SW 1271 (cell line): ENCODE data around the gene OMA1.
A peak's percentile ranks its signal among the peaks of the same experiment; 100 is the strongest.
"Not testable (repeated sequence)": the region's sequence is repeated elsewhere in the genome, so short reads cannot be mapped to it uniquely, and the experiment has no call there.

Source experiments
- DNase-seq, 2 experiments: peaks; one replicate each; lab custom pipeline; 2025; lab: John Stamatoyannopoulos, UW

OMA1 gene

DNA sequence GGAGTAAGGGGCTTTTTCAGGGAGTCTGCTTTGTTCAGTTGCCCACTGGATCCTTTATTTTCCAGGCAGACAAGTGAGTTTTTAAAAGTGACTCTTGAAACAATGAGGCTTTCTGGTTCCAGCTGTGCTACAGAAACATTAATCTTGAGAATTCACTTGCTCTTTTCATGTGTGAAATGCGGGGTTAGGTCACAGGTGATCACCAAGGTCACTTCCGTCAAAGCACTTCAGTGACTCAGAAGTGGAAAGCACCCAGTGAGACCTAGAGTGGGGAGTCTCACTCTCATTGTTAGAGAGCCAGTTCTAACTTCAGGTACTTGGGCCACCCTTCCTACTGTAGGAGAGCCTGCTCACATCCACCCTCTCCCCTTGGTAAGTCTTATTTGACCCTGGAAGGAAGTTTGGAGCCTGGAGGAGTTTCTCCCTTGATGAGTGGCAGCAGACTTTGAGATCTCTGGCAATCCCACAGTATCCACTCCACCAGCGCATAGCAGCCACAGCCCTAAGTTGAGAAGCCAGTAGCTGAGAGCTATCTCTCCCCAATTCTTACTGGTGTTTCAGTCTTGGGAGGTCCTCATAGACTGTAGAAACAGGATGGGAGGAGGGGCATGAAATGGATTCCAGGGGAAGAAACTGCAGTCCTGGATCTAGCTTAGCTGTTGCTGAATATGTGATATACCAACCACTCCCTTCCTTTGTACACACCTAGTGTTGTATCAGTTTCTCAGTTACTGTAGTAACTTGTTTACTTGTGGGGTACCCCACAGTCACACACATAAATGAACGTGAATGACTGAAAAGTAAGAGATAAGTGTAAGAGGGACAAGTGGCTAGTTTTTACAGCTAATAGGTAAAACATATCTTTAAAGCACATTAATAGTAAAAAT lies 27.4 kb upstream of the OMA1 start:
- DNase-seq, result peak in 1 of 2 experiments; percentile 7

DNA sequence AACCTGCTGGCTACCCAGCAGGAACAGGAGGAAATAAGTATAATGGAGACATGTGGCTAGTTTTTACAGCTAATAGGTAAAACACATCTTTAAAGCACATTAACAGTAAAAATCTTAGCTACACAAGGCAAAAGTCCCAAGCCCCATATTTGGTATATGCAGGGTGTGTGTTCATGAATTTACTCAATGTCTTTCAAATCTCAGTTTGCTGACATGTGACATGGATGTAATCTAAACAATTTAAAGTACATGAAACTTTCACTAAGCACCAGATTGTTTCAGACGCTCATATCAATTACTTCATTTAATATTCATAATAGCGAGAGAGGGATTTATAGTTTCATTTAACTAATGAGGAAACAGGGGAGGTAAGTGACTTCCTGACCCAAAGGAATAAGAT lies 26.6 kb upstream of the OMA1 start:
- no peak for DNase-seq

DNA sequence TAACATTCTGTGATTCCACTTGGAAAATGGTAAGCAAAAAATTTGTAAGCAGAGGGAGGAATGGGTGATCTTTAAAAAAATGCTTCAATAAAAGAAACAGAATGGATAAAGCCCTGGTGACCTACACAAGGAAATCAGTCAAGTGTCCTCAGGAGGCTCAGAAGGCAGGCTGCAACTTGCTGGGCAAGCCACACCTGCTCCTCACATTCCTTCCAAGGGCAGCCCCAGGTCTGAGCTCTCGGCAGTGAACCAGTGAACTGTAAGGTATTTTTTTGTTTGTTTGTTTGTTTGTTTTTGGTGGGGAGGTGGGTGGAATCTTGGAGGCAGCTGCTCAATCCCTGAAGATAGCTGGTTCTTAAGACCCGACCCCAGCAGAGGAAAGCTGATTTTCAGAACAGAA lies 26.2 kb upstream of the OMA1 start:
- DNase-seq, result no peak

DNA sequence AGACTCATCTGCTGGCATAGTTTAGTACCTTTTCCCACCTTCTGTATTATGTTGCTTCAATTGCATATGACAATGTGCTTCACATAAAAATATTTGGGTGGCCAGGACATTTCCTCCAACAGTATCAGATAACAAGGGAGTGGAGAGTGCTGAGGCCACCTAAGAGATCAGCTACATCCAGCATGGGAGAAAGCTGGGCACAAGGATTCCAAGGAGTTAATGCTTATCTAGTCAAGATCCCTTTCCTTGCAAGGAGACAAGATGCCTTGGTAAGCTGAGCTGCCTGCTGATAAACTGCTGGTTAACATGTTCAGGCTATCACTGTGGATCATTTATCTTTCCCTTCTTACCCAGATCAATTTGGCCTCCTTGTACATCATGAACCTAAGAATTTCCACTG lies 25.1 kb upstream of the OMA1 start:
- DNase-seq, result no peak

DNA sequence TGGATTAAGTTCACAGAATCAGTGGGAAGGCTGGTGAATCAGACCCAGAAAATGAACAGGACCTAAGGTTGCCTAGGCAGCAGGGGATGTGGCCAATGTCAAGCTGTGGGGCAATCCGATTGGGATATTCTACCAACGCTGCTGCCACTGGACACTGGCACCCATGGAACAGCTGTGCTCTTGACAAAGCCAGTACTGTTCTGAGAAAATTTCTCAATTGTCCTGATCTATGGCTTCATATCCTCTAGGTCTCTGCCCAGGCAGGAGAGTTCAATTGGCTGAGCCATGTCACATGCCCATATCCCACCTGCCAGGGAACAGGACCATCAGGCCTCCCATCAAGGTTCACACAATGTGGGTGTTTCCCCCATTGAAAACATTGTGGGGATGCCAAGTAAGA lies 24.3 kb upstream of the OMA1 start:
- DNase-seq, result no peak

- no peak for DNase-seq
These were observed 23.6 kb upstream of the OMA1 start for GRCh38 chr1:58570094-58570493.

GRCh38 chr1:58568911-58569310 lies 22.4 kb upstream of the OMA1 start:
- DNase-seq, result no peak

DNA sequence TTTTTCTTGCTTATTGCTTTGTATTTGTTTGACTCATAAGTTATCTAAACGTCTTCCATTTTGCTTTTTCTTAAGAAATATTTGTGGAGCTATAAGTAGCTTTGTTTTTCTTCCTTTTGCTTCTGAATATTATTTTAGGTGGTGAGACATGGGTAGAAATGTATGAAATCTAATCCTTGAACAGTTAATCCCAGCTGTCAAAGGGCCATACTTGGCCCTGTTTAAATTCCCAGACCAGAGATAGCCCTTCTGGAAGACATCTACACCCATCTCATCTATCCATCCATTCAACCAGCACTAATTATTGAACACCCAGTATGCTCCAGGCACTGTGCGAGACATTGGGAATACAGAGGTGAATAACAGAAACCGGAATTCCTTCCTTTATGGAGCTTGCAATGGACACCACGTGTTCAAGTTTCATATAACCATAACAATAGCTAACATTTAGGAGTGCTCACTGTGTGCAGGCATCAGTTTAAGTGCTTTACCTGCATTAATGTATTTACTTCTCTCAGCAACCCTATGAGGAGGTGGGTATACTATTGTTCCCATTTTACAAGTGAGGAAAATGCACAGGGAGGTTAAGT lies 21.8 kb upstream of the OMA1 start:
- DNase-seq, result no peak

DNA sequence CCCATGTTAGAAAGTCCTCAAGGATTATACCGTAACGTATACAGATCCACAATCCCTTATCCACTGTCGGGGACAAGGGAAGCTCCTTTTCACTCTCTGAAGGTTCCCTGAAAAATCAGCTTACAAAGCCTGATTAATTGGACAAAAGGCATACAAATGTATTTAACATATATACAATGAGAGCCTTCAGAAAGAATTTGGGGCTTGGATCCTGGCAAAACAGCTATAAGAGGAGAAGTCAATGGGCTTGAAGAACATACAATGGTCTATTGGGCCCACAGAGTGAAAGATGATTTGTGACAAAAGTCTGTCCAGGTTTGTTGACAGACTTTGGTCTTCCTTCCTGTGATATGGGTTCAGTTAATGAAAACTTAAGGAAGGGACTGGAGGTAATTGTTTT lies 19.8 kb upstream of the OMA1 start:
- no peak for DNase-seq

- DNase-seq, result not testable (repeated sequence)
These were observed 17.2 kb upstream of the OMA1 start for GRCh38 chr1:58563715-58564114.

GRCh38 chr1:58561633-58562032 lies 15.1 kb upstream of the OMA1 start:
- no peak for DNase-seq

GRCh38 chr1:58555393-58555792 lies 8.9 kb upstream of the OMA1 start:
- DNase-seq, result no peak

DNA sequence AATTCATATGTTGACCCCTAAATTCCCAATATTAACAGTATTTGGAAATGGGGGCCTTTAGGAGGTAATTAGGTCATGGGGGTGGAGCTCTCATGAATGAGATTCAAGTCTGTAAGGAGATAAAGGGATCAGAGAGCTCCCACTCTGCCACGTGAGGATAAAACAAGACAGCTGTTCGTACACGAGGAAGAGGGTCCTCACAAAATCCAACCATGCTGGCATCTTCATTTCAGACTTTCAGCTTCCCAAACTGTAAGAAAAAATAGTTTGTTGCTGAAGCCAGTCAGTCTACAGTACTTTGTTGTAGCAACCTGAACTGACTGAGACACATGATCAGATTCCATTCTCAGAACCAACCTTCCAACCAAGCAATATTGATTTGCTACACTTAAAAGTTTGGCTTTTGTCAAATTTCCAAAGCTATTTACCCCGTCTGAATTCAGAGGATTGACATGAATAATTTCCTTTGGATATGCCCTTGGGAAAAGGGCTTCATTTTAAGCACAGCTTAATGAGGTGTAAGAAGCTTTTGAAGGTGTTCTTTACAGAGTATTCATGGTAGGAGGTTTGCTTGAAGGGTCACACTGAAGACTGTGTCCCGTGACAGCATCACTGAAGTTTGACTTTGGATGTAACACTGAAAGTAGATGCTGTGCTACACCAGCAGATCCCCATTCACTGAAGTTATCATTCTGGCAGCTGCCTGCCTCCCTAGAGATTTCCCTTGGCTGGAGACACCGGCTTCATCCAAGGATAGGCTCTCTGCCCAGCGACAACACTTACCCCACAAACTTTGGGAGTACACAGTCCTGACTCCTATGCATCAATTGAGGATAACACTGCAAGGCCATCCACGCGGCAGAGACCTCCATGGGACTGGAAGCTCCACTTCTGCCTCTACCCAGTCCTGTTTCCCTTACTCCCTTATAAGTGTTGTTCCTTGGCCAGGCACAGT lies 4.9 kb upstream of the OMA1 start:
- no peak for DNase-seq

DNA sequence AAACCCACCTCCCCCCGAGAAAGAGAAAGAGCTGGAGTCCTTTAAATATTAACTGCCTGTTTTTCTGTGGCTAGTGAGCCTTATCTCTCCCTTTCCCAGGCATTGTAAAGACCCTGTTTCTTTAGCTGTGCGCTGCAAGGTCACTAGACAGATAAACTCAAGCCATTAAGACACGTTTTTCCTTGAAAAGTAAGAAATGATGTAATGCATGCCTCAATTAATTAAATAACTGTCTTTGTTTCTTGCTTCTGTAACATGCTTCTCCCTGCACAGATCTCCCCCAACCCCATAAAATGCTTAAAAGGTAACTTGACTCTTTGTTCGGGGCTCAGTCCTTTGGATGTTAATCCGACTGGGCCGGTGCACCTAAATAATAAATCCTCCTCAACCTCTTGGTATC lies 2.8 kb upstream of the OMA1 start:
- not testable (repeated sequence) for DNase-seq

DNA sequence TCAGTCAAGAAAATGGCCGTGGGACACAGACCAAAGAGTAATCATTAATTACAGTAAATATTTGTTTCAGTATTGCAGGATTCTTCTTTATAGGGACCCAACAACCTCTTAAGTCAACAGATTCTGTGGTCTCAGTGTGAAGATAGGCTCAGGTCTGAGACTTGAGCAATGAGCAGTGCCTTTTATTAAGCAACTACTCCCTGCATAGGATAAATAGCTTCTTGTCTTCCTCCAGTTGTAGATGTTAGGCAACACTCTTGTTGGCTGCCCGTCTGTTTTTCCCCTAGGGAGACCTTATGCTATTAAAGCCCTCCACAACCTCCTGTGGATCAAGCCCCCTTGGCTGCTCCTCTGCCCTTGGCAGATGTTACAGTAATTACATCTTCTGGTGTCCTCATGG lies 1.8 kb upstream of the OMA1 start:
- DNase-seq, result no peak

DNA sequence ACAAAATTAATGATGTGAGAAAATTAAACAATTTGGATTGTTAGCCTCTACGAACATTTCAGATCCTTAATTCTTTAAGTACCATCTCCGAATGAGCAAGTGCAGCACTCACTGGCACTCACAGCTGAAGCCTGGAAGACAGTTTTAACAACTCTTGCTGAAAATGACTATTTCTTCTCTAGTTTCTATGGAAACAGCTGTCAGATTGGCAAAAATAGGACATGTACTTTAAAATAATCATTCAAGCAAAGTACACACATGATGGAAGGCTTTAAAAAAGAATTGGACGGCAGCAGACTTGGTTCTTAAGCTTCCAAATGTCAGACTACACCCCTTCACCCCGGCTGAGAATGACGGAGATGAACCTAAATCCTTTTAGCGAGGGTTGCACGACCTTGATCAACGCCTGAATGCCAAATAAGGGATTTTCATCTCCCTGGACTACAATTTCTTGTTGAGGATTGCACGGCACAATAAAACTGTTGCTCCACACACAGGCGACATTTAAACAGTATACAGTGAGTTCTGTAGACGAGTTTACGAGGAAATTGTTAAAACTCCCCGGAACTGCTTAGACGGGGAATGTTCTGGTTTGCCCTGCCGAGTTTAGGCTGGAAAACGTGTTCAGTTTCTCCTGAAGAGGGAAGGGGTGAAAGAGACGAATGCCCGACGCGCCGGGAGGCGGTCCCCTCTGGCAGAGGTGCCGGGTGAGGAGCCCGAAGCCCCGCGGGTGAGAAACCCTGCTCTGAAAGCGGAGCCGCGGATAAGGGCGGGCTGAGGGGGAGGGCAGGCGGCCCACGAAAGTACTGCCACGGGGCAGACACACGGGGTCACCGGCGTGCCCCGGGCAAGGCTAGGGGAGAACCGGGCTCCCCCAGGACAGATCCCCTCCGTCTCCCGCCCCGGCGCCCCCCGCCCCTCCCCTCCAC lies 671 bp downstream of the OMA1 start:
- DNase-seq, result peak in 1 of 2 experiments; percentile 49

GRCh38 chr1:58543260-58543659 lies 3.3 kb downstream of the OMA1 start:
- DNase-seq, result no peak

GRCh38 chr1:58539553-58539952 lies 7.0 kb downstream of the OMA1 start:
- DNase-seq, result no peak

GRCh38 chr1:58538821-58539220 lies 7.7 kb downstream of the OMA1 start:
- no peak for DNase-seq

DNA sequence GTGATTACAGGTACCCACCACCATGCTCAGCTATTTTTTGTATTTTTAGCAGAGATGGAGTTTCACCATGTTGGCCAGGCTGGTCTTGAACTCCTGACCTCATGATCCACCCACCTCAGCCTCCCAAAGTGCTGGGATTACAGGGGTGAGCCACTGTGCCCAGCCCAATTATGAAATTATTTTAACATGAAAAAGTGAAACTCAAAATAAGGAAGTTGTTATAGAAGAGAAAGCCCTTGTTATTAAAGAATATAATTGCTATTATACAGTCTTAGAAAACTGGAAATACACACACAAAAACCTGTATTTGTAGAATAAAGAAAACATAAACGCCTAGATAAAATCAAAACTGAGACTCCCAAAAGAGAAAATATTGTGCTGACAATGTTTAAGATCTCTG lies 14.7 kb downstream of the OMA1 start:
- DNase-seq, result not testable (repeated sequence)

- DNase-seq, result no peak
These were observed 17.2 kb downstream of the OMA1 start for GRCh38 chr1:58529284-58529683.
